Stomach (tissue), 4 donors: Measurements from ENCODE around the gene PHOSPHO1.

ENCODE experiments used
- POLR2A ChIP-seq, 4 donors: fragments of 450-650 bp; IDR thresholded peaks; one replicate each; pipeline ENCODE4 v1.6.1; 2016; ENCODE audit warnings: antibody characterized with exemption in 4 of 4, control low read depth in 2 of 4, mild to moderate bottlenecking in 1 of 4, moderate library complexity in 1 of 4
- TF ChIP-seq, protein P1 (sequence below), 7 experiments: fragments of 450-650 bp in 4 of 7; fragments of 200-600 bp in 3 of 7; sonication (generic) in 3 of 7; IDR thresholded peaks; one replicate each; pipeline ENCODE4 v1.5.1; 2016 to 2019; ENCODE audit warnings: antibody characterized with exemption in 7 of 7, control low read depth in 2 of 7, mild to moderate bottlenecking in 1 of 7

DNA sequence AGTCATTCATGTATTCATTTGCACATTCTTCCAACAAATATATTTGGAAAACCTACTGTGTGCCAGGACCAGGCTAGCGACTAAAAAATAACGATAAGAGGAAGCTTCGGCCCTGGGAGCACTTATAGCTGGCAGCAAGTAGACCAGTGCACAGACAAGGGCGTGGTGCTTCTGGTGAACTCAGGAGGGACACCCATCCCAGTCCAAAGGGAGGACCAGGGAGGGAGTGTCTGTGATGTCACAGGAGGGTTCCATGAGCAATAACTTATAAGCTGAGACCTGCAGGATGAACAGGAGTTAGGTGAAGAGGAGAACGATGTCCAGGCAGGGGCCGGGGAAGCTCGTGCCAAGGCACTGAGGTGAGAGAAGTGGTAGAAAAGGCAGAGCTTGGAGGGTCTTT is 17.4 kb upstream of the PHOSPHO1 start:
- TF ChIP-seq, protein P1, sequence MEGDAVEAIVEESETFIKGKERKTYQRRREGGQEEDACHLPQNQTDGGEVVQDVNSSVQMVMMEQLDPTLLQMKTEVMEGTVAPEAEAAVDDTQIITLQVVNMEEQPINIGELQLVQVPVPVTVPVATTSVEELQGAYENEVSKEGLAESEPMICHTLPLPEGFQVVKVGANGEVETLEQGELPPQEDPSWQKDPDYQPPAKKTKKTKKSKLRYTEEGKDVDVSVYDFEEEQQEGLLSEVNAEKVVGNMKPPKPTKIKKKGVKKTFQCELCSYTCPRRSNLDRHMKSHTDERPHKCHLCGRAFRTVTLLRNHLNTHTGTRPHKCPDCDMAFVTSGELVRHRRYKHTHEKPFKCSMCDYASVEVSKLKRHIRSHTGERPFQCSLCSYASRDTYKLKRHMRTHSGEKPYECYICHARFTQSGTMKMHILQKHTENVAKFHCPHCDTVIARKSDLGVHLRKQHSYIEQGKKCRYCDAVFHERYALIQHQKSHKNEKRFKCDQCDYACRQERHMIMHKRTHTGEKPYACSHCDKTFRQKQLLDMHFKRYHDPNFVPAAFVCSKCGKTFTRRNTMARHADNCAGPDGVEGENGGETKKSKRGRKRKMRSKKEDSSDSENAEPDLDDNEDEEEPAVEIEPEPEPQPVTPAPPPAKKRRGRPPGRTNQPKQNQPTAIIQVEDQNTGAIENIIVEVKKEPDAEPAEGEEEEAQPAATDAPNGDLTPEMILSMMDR (IDR thresholded peaks at IDR 0.05) = no peak
- no peak for TF ChIP-seq POLR2A (IDR thresholded peaks at IDR 0.05)
